Stomach (tissue), 9 donors: ENCODE results near the gene CACNA2D4. TPM values are rescaled to one million over a fixed set of nuclear protein-coding genes. Genes with fewer than 3 reads are reported as not detected.

ENCODE experiments used
- DNase-seq, 2 donors: peaks; one replicate each; pipeline versions ENCODE4 v3.0.0 to v3.0.0-alpha.2; 2013 to 2019
- H3K27ac ChIP-seq, 5 donors: fragments of 200-600 bp in 4 of 5; sonication (generic) in 4 of 5; one replicate each; pipeline ENCODE4 v1.5.1; 2013 to 2019; ENCODE audit warnings: mild to moderate bottlenecking in 1 of 5, moderate library complexity in 1 of 5
- H3K27me3 ChIP-seq, 3 donors: fragments of 200-600 bp; sonication (generic); one replicate each; pipeline ENCODE4 v1.5.1; 2017 to 2019; ENCODE audit warnings: mixed run types in 1 of 3
- H3K36me3 ChIP-seq, 4 donors: fragments of 200-600 bp; sonication (generic); 1 replicate in 3 of 4; 2 replicates in 1 of 4; pipeline ENCODE4 v1.5.1; 2016 to 2019
- H3K4me1 ChIP-seq, 4 donors: fragments of 200-600 bp; sonication (generic); one replicate each; pipeline ENCODE4 v1.5.1; 2016 to 2019
- H3K4me3 ChIP-seq, 4 donors: fragments of 200-600 bp; sonication (generic) in 3 of 4; one replicate each; pipeline ENCODE4 v1.5.1; 2016 to 2019; ENCODE audit warnings: mild to moderate bottlenecking in 1 of 4
- H3K9me3 ChIP-seq, 4 donors: fragments of 200-600 bp; sonication (generic); one replicate each; pipeline ENCODE4 v1.5.1; 2016 to 2019
- EP300 ChIP-seq: sonication (generic); formaldehyde crosslinking; IDR thresholded peaks from one replicate; pipeline ENCODE4 v1.6.1; 2017; ENCODE audit warnings: antibody characterized with exemption
- POLR2A ChIP-seq, 4 donors: fragments of 450-650 bp; IDR thresholded peaks; one replicate each; pipeline ENCODE4 v1.6.1; 2016; ENCODE audit warnings: antibody characterized with exemption in 4 of 4, control low read depth in 2 of 4, mild to moderate bottlenecking in 1 of 4, moderate library complexity in 1 of 4
- POLR2AphosphoS5 ChIP-seq, 3 donors: sonication (generic); formaldehyde crosslinking; IDR thresholded peaks; one replicate each; pipeline ENCODE4 v1.6.1; 2016; ENCODE audit warnings: antibody characterized with exemption in 3 of 3
- WGBS, 5 donors: extraction: QIAGEN DNeasy Blood & Tissue Kit in 3 of 5; methylation state at CpG; one replicate each; pipeline versions ENCODE4 v1.1.5 to v1.1.7; 2013 to 2018; 5-methylcytosine and 5-hydroxymethylcytosine counted together
- intact Hi-C: fragments of 100-400 bp; cut with DNase I; formaldehyde crosslinking; loops from one replicate; pipeline ENCODE4 v1.15.1; 2023; ENCODE audit warnings: low total_unique reads
- polyA plus RNA-seq, 3 donors: library from polyadenylated mRNA; stranded (reverse); fragments of 200-250 nt; gene quantifications; one replicate each; pipeline ENCODE4 v1.2.3, GENCODE V29; 2013
- total RNA-seq, 5 donors: library from RNA; depleted of rRNA; stranded (reverse); fragments of >200 nt; gene quantifications; one replicate each; pipeline versions ENCODE4 v1.1.0 to v1.2.3, GENCODE V29; 2014 to 2016
- TF ChIP-seq, protein P1 (sequence below), 7 experiments: fragments of 450-650 bp in 4 of 7; fragments of 200-600 bp in 3 of 7; sonication (generic) in 3 of 7; IDR thresholded peaks; one replicate each; pipeline ENCODE4 v1.5.1; 2016 to 2019; ENCODE audit warnings: antibody characterized with exemption in 7 of 7, control low read depth in 2 of 7, mild to moderate bottlenecking in 1 of 7
- donor health status: healthy with polysubstance abuse.
- donor health status: Bipolar disorder and iron deficiency.
- donor health status: healthy.

Gene CACNA2D4
- total and polyA plus RNA-seq, 8 donors, result 0.58 to 3.5 (median 1.8) TPM; not detected in 1

GRCh38 chr12:1827826-1828805 is 90.3 kb downstream of the CACNA2D4 start:
- Histone ChIP-seq H3K27me3 (peaks cover 0 to 93% (median 15%) of the 10 kb centered on the region in 3 donors), H3K4me1 (peaks cover 0 to 15% (median 14%) of the 10 kb centered on the region in 4 donors), H3K4me3 (no peak overlapping the region), H3K36me3 (no peaks in the 10 kb centered on the region), H3K9me3 (no peaks in the 10 kb centered on the region), H3K27ac (no peak overlapping the region)
- WGBS, 5 donors, result 84 to 89% (median 87%) methylated on average over 25 to 38 of the region's 38 CpGs
- intact Hi-C loops, result loop anchor here (10.0 kb wide), 1 partner anchor 87 kb away; the partner anchor contains the start of gene CACNA2D4
- DNase-seq, result no peak
- TF ChIP-seq, protein P1, sequence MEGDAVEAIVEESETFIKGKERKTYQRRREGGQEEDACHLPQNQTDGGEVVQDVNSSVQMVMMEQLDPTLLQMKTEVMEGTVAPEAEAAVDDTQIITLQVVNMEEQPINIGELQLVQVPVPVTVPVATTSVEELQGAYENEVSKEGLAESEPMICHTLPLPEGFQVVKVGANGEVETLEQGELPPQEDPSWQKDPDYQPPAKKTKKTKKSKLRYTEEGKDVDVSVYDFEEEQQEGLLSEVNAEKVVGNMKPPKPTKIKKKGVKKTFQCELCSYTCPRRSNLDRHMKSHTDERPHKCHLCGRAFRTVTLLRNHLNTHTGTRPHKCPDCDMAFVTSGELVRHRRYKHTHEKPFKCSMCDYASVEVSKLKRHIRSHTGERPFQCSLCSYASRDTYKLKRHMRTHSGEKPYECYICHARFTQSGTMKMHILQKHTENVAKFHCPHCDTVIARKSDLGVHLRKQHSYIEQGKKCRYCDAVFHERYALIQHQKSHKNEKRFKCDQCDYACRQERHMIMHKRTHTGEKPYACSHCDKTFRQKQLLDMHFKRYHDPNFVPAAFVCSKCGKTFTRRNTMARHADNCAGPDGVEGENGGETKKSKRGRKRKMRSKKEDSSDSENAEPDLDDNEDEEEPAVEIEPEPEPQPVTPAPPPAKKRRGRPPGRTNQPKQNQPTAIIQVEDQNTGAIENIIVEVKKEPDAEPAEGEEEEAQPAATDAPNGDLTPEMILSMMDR (IDR thresholded peaks at IDR 0.05), result no peak
- no peak for TF ChIP-seq EP300
- no peak for TF ChIP-seq POLR2AphosphoS5 (IDR thresholded peaks at IDR 0.05)
- no peak for TF ChIP-seq POLR2A (IDR thresholded peaks at IDR 0.05)

DNA sequence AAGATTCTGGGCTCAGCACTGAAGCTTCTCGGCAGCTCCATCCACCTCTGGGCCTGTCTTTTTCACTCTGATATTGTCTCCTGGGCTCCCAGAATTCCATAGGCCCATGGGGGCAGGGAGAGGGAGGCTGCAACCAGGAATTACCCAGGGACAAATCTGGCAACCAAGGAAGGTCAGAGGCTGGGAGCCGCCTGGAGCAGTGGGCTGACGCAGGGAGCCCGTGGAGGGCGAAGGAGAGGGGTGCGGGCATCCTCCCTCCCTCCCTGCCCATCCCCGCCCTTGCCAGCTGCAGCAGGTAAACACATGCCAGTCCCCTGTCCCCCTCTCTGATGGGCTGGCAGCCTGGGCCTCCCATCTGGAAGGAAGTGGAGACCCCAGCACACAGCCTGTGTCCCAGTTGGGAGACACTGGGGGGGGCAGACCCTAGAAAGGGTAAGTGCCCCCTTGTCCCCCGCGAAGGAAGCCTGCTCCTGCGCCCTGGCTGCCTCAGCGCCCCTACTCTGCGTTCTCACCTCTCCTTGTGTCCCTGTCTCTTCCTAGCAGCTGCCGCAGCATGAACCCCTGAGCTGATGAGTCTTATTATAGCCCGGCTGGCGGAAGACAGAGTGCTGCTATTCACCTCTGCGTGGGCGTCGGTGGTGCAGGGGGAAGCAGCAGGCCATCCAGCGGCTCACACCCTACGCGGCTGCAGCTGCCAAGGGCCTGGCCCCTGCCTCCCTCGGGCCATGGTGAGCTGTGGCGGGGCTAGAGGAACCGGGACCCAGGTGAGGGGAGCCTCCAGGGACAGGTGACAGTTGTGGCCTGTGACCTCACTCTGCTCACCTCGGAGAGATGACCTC is 91.4 kb downstream of the CACNA2D4 start:
- H3K4me1 ChIP-seq, result peaks cover 0 to 15% (median 14%) of the 10 kb centered on the region in 4 donors
- 69 to 83% (median 71%) methylated on average over 21 to 25 of the region's 25 CpGs for WGBS, 5 donors
- H3K27ac ChIP-seq, result no peak overlapping the region
- intact Hi-C loops, result loop anchor here (10.0 kb wide), 1 partner anchor 88 kb away; the partner anchor contains the start of gene CACNA2D4
- no peaks in the 10 kb centered on the region for H3K36me3 ChIP-seq
- H3K9me3 ChIP-seq, result no peaks in the 10 kb centered on the region
- H3K27me3 ChIP-seq, result peaks cover 0 to 97% (median 22%) of the 10 kb centered on the region in 3 donors
- no peak for DNase-seq
- no peak overlapping the region for H3K4me3 ChIP-seq
- no peak for TF ChIP-seq EP300
- TF ChIP-seq, protein P1 (IDR thresholded peaks at IDR 0.05), result no peak
- no peak for TF ChIP-seq POLR2AphosphoS5 (IDR thresholded peaks at IDR 0.05)
- TF ChIP-seq POLR2A (IDR thresholded peaks at IDR 0.05), result no peak

- 69 to 78% (median 76%) methylated on average over 12 to 15 of the region's 15 CpGs; no CpG with 5 or more reads in 1 of the 5 donors for whole genome bisulfite sequencing, 5 donors
- no peak overlapping the region for H3K4me3 ChIP-seq
- H3K27me3 ChIP-seq, result peaks cover 6 to 97% (median 26%) of the 10 kb centered on the region in 3 donors
- H3K36me3 ChIP-seq, result no peaks in the 10 kb centered on the region
- DNase-seq, result no peak
- H3K27ac ChIP-seq, result no peak overlapping the region
- no peaks in the 10 kb centered on the region for H3K9me3 ChIP-seq
- intact Hi-C loops, result loop anchor here (10.0 kb wide), 1 partner anchor 88 kb away; the partner anchor contains the start of gene CACNA2D4
- TF ChIP-seq POLR2A (IDR thresholded peaks at IDR 0.05) (no peak), EP300 (no peak), POLR2AphosphoS5 (IDR thresholded peaks at IDR 0.05) (no peak)
- TF ChIP-seq, protein P1 (IDR thresholded peaks at IDR 0.05), result no peak
- peaks cover 0 to 13% (median 11%) of the 10 kb centered on the region in 4 donors for H3K4me1 ChIP-seq
Observed at GRCh38 chr12:1826401-1826800, 92.1 kb downstream of the CACNA2D4 start.
